Measurements from ENCODE around the gene IVD.

IVD gene

GRCh38 chr15:40372981-40373380 lies 32.6 kb upstream of the IVD start:
- DNase-seq = no peak

GRCh38 chr15:40377606-40378005 lies 28.0 kb upstream of the IVD start:
- DNase-seq = no peak

GRCh38 chr15:40379374-40379773 lies 26.2 kb upstream of the IVD start:
- DNase-seq = no peak

GRCh38 chr15:40379853-40380252 lies 25.7 kb upstream of the IVD start:
- DNase-seq = peak in 7 of 51 donors; percentile 5 to 47 (median 16)

- DNase-seq = no peak
Measured at GRCh38 chr15:40380636-40381035, 25.0 kb upstream of the IVD start.

GRCh38 chr15:40381818-40382529 lies 23.6 kb upstream of the IVD start:
- DNase-seq = no peak

- peak in 50 of 51 donors; percentile 9 to 94 (median 79) for DNase-seq
Measured at GRCh38 chr15:40382580-40383456, 22.8 kb upstream of the IVD start, which contains the start of gene KNSTRN. Gene KNSTRN (plus strand): TSS chr15:40382721. CDS start chr15:40382836, 115 bp downstream.

- DNase-seq = no peak
Measured at GRCh38 chr15:40386480-40386879, 19.1 kb upstream of the IVD start.

- DNase-seq = no peak
Measured at GRCh38 chr15:40388941-40389823, 16.4 kb upstream of the IVD start.

- DNase-seq = no peak
Measured at GRCh38 chr15:40389824-40390595, 15.6 kb upstream of the IVD start.

- no peak for DNase-seq
Measured at GRCh38 chr15:40392986-40393948, 12.3 kb upstream of the IVD start.

- DNase-seq = no peak
Measured at GRCh38 chr15:40397688-40398412, 7.7 kb upstream of the IVD start.

- DNase-seq = peak in 12 of 51 donors; percentile 3 to 40 (median 12)
Measured at GRCh38 chr15:40398413-40398873, 7.2 kb upstream of the IVD start.

GRCh38 chr15:40399370-40399769 lies 6.2 kb upstream of the IVD start:
- DNase-seq = no peak

- peak in 2 of 51 donors; percentile 3 to 25 for DNase-seq
Measured at GRCh38 chr15:40407330-40407990, 1.9 kb downstream of the IVD start.

- no peak for DNase-seq
Measured at GRCh38 chr15:40409366-40409765, 3.8 kb downstream of the IVD start.

GRCh38 chr15:40410476-40410875 lies 4.9 kb downstream of the IVD start:
- no peak for DNase-seq
